Heart right ventricle (tissue), 16 donors: Measurements from ENCODE around the gene NDUFB3. TPM values are rescaled to one million over a fixed set of nuclear protein-coding genes. Genes with fewer than 3 reads are reported as not detected.

Experiments
- ATAC-seq, 8 donors: fragments of 200-7000 bp; cut with Tn5 transposase; one replicate each; pipeline ENCODE4 v1.9.1; 2020; ENCODE audit warnings: mild to moderate bottlenecking in 8 of 8, moderate library complexity in 8 of 8, moderate number of reproducible peaks in 1 of 8
- DNase-seq, 2 donors: peaks; one replicate each; pipeline ENCODE4 v3.0.0-alpha.2; 2020
- H3K27ac ChIP-seq, 10 donors: fragments of 200-600 bp; sonication (generic) in 2 of 10; one replicate each; pipeline versions ENCODE4 v1.5.0 to v1.8.0; 2020 to 2022; ENCODE audit warnings: mild to moderate bottlenecking in 3 of 10
- H3K27me3 ChIP-seq, 7 donors: fragments of 200-600 bp; one replicate each; pipeline ENCODE4 v1.8.0; 2021 to 2022; ENCODE audit warnings: mild to moderate bottlenecking in 2 of 7
- H3K36me3 ChIP-seq, 9 donors: fragments of 200-600 bp; sonication (generic) in 1 of 9; one replicate each; pipeline versions ENCODE4 v1.5.0 to v1.8.0; 2020 to 2022; ENCODE audit warnings: mild to moderate bottlenecking in 2 of 9
- H3K4me1 ChIP-seq, 9 donors: fragments of 200-600 bp; sonication (generic) in 1 of 9; one replicate each; pipeline versions ENCODE4 v1.5.0 to v1.8.0; 2020 to 2022; ENCODE audit warnings: mild to moderate bottlenecking in 4 of 9
- H3K4me3 ChIP-seq, 10 donors: fragments of 200-600 bp; sonication (generic) in 2 of 10; one replicate each; pipeline versions ENCODE4 v1.5.0 to v1.8.0; 2020 to 2022; ENCODE audit warnings: mild to moderate bottlenecking in 7 of 10, moderate library complexity in 2 of 10
- H3K9me3 ChIP-seq, 11 donors: fragments of 200-600 bp in 10 of 11; sonication (generic) in 2 of 11; one replicate each; pipeline versions ENCODE4 v1.5.0 to v1.8.0; 2013 to 2022; ENCODE audit warnings: mild to moderate bottlenecking in 2 of 11, control low read depth in 1 of 11, moderate library complexity in 1 of 11
- CTCF ChIP-seq, 9 donors: fragments of 200-600 bp; sonication (generic) in 2 of 9; IDR thresholded peaks; one replicate each; pipeline versions ENCODE4 v1.5.0 to v1.8.0; 2021 to 2022; ENCODE audit warnings: antibody characterized with exemption in 9 of 9, mild to moderate bottlenecking in 5 of 9, moderate library complexity in 1 of 9
- WGBS, 2 donors: extraction: QIAGEN DNeasy Blood & Tissue Kit; methylation state at CpG; one replicate each; pipeline ENCODE4 v1.1.7; 2013; ENCODE audit warnings: inconsistent platforms in 1 of 2; 5-methylcytosine and 5-hydroxymethylcytosine counted together
- intact Hi-C, 10 donors: fragments of 100-400 bp; cut with DNase I; formaldehyde crosslinking; loops; one replicate each; pipeline versions ENCODE4 v1.11.1 to v1.14.2; 2022
- polyA plus RNA-seq, 2 donors: library from polyadenylated mRNA; stranded (reverse); fragments of 200-250 nt; gene quantifications; one replicate each; pipeline ENCODE4 v1.2.3, GENCODE V29; 2013
- total RNA-seq, 10 donors: library from RNA; stranded (reverse); fragmentation: NEBNext Ultra II Directional in 3 of 10; extraction: Animal tissue kit (Norgen Biotek cat#: 25700) in 3 of 10; gene quantifications; one replicate each; pipeline versions ENCODE4 v1.2.1 to v1.2.4, GENCODE V29; 2021 to 2023
- donor health status: Arrhythmogenic right ventricular cardiomyopathy.
- donor health status: ischemic (EF 13 %, LVEDD 7.1; RV severe dilation, severe dysfunction).
- donor health status: healthy with polysubstance abuse.
- donor health status: DM: no; HTN: yes; CAD: no.
- donor health status: DM: no; HTN: no; CAD: no.
- donor health status: ischemic (EF 25% LVEDD 6.9; RV normal size, moderate dysfunction).
- donor health status: ischemic (EF 25% LVEDD 5.7; RV mildly dilated, moderate dysfunction).
- donor health status: healthy.
- donor health status: DM: yes; HTN: yes; CAD: no.
- donor health status: Ischemic cardiomyopathy.
- donor health status: ischemic (EF 35%, LVEDD 5.7; RV mildly dilated, moderate dysfunction).
- donor health status: nonischemic (EF 11% LVEDD 7.7; RV severe dilation, severe dysfunction).
- donor health status: DM: yes; HTN: yes; CAD: no.
- donor health status: PGD.
- donor health status: ischemic (EF 29% LVEDD 5.4; RV normal size, mild dysfunction).
- donor health status: nonischemic (EF 23%, LVEDD 6.1; RV moderate dilation, normal function).

NDUFB3 gene
- total and polyA plus RNA-seq, 12 donors, result 200 to 513 (median 431) TPM

- Histone ChIP-seq H3K4me1 (peaks cover 0 to 51% (median 31%) of the 10 kb centered on the region in 9 donors), H3K36me3 (peaks cover 0 to 20% (median 0%) of the 10 kb centered on the region in 9 donors), H3K9me3 (no peaks in the 10 kb centered on the region), H3K27me3 (no peaks in the 10 kb centered on the region), H3K27ac (no peak overlapping the region), H3K4me3 (no peak overlapping the region)
- no peak for TF ChIP-seq CTCF (IDR thresholded peaks at IDR 0.05)
- 69 to 75% methylated on average over 2 of the region's 2 CpGs for WGBS, 2 donors
- no peak for ATAC-seq
- intact Hi-C loops, result loop anchor here in 9 of 10 donors (5.0 to 10.0 kb wide), 5 partner anchors 103 to 163 kb away; partner anchors contain the start of gene ORC2 (in 2 of the 9)
- no peak for DNase-seq
Observed at GRCh38 chr2:201064797-201065329, 6.9 kb upstream of the NDUFB3 start.

GRCh38 chr2:201070948-201071478 is 788 bp upstream of the NDUFB3 start:
- no peak for TF ChIP-seq CTCF (IDR thresholded peaks at IDR 0.05)
- no peaks in the 10 kb centered on the region for H3K36me3 ChIP-seq
- peak overlapping the region; percentile 81 to 97 (median 90) for H3K27ac ChIP-seq
- H3K4me3 ChIP-seq, result peak overlapping the region; percentile 68 to 97 (median 88)
- WGBS, 2 donors, result 0 to 1% methylated on average over 21 of the region's 21 CpGs
- no peaks in the 10 kb centered on the region for H3K9me3 ChIP-seq
- H3K4me1 ChIP-seq, result peaks cover 4 to 74% (median 50%) of the 10 kb centered on the region in 9 donors
- no peak for DNase-seq
- intact Hi-C loops, result loop anchor here in 9 of 10 donors (1.0 to 10.0 kb wide), 11 partner anchors 41 to 108 kb away; partner anchors contain the start of genes CFLAR (in 5 of the 9) and ORC2 (in 3 of the 9)
- ATAC-seq, result peak; percentile 13 to 66 (median 28)
- H3K27me3 ChIP-seq, result no peaks in the 10 kb centered on the region

GRCh38 chr2:201072201-201072530 is 365 bp downstream of the NDUFB3 start:
- H3K36me3 ChIP-seq, result no peaks in the 10 kb centered on the region
- 1 to 2% methylated on average over 5 of the region's 5 CpGs for WGBS, 2 donors
- intact Hi-C loops, result loop anchor here in 9 of 10 donors (5.0 to 10.0 kb wide), 6 partner anchors 40 to 105 kb away; partner anchors contain the start of gene CFLAR (in 4 of the 9)
- H3K27ac ChIP-seq, result peak overlapping the region; percentile 81 to 97 (median 90)
- H3K27me3 ChIP-seq, result no peaks in the 10 kb centered on the region
- no peak for TF ChIP-seq CTCF (IDR thresholded peaks at IDR 0.05)
- no peaks in the 10 kb centered on the region for H3K9me3 ChIP-seq
- peak overlapping the region; percentile 68 to 97 (median 88) for H3K4me3 ChIP-seq
- ATAC-seq (no peak), DNase-seq (no peak)
- peaks cover 4 to 65% (median 50%) of the 10 kb centered on the region in 9 donors for H3K4me1 ChIP-seq

- WGBS, 2 donors, result 85 to 88% methylated on average over 1 of the region's 1 CpG
- Histone ChIP-seq H3K36me3 (no peaks in the 10 kb centered on the region), H3K9me3 (no peaks in the 10 kb centered on the region), H3K27me3 (no peaks in the 10 kb centered on the region), H3K4me1 (peaks cover 4 to 58% (median 41%) of the 10 kb centered on the region in 9 donors), H3K27ac (no peak overlapping the region), H3K4me3 (peak overlapping the region in 6 of 10 donors; percentile 68 to 96 (median 88))
- TF ChIP-seq CTCF (IDR thresholded peaks at IDR 0.05), result no peak
- no peak for ATAC-seq
- no peak for DNase-seq
- intact Hi-C loops, result loop anchor here in 9 of 10 donors (5.0 to 10.0 kb wide), 6 partner anchors 39 to 104 kb away; partner anchors contain the start of gene CFLAR (in 4 of the 9)
Observed at GRCh38 chr2:201073071-201073470, 1.3 kb downstream of the NDUFB3 start.
